Astrocyte of the cerebellum (primary cell): ENCODE measurements around the gene OSTN.

Experiments
- DNase-seq: peaks from one replicate; pipeline ENCODE4 v3.0.0-alpha.2; 2011; ENCODE audit warnings: low read depth
- H3K4me3 ChIP-seq: 2 replicates; pipeline ENCODE4 v1.5.1; 2011; ENCODE audit warnings: mild to moderate bottlenecking, low read depth, low read length, moderate library complexity
- in situ Hi-C: cut with HindIII; loops from 2 replicates; pipeline ENCODE4 v1.10.0; 2017; ENCODE audit warnings: low sequenced_read_pairs
- TF ChIP-seq, protein P1 (sequence below): IDR thresholded peaks from 2 replicates; pipeline ENCODE4 v1.5.1; 2012; ENCODE audit warnings: low read length, low read depth, moderate library complexity, mild to moderate bottlenecking; ENCODE audit errors: missing control alignments

OSTN gene

DNA sequence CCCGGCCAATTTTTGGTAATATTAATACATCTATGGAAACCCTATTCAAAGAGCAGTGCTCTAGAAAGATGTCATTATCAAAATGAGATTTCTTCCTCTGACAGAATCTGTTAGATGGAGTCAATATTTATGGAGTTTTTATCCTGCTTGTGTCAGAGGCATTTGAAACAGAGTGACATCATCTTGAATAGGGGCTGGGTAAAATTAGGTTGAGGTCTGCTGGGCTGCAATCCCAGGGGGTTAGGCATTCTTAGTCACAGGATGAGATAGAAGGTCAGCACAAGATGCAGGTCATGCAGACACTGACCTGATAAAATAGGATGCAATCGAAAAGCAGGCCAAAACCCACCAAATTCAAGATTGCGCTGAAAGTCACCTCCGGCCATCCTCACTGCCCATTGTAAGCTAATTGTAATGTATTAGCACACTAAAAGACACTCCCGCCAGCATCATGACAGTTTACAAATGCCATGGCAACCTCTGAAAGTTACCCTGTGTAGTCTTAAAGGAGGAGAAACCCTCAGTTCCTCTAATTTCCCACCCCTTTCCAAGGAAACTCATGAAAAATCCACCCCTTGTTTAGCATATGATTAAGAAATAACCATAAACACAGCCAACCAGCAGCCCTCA lies 102.9 kb downstream of the OSTN start:
- H3K4me3 ChIP-seq, result no peak overlapping the region
- in situ Hi-C loops, result no loop called here
- TF ChIP-seq, protein P1, sequence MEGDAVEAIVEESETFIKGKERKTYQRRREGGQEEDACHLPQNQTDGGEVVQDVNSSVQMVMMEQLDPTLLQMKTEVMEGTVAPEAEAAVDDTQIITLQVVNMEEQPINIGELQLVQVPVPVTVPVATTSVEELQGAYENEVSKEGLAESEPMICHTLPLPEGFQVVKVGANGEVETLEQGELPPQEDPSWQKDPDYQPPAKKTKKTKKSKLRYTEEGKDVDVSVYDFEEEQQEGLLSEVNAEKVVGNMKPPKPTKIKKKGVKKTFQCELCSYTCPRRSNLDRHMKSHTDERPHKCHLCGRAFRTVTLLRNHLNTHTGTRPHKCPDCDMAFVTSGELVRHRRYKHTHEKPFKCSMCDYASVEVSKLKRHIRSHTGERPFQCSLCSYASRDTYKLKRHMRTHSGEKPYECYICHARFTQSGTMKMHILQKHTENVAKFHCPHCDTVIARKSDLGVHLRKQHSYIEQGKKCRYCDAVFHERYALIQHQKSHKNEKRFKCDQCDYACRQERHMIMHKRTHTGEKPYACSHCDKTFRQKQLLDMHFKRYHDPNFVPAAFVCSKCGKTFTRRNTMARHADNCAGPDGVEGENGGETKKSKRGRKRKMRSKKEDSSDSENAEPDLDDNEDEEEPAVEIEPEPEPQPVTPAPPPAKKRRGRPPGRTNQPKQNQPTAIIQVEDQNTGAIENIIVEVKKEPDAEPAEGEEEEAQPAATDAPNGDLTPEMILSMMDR, result no peak
- DNase-seq, result no peak

DNA sequence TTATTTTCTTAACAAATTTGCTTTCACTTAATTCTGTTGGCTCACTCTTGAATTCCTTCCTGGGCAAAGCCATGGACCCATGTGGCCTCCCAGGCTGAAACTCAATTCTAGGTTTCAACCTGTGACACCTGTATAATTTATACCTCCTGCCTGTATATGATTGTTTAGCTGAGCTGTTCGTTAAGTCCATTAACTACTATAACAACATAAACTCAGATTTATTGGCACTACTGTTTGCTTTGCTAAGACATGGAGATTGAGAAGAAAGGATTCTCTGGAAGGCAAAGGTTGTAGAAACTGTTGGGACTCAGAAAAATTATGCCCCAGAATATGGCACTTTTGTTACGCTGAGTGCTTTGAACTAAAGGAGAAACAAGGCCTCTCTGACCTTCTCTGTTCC lies 103.4 kb downstream of the OSTN start:
- TF ChIP-seq, protein P1, result no peak
- H3K4me3 ChIP-seq, result no peak overlapping the region
- in situ Hi-C loops, result no loop called here

DNA sequence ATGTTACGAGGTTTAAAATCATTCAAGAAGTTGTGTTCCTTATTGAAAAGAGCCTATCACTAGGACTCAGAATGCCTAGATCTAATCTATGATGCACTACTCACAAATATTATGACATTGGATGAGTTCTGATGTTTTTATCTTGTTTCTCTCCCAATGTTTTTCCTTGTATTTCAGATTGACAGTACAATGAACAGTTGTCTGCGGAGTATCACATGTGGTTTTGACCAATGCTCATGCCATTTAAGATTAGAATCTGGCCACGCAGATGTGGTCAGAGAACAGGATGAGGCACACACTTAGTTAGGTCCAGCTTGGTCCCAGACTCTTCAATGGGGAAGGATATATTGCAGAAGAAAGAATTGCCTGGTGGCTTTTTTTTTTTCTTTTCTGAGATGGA lies 104.6 kb downstream of the OSTN start:
- in situ Hi-C loops, result no loop called here
- no peak for DNase-seq
- no peak overlapping the region for H3K4me3 ChIP-seq
- TF ChIP-seq, protein P1, result no peak

More for the DNA sequence above, 103.4 kb downstream of the OSTN start:
- DNase-seq, result no peak

DNA sequence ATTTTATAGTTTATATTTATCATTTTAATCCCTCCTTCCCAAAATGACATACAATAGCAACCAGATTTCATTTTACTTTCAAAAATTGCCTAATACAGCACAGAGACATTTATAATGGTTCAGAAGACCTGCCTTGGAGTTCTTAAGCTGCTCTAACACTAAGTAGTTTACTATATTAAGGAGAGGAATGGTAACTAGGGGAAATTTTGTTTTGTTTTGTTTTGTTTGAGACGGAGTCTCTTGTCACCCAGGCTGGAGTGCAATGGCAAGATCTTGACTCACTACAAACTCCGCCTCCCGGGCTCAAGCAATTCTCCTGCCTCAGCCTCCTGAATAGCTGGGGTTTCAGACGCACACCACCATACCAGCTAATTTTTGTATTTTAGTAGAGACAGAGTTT lies 107.4 kb downstream of the OSTN start:
- TF ChIP-seq, protein P1, result no peak
- no peak for DNase-seq
- H3K4me3 ChIP-seq, result no peak overlapping the region
- in situ Hi-C loops, result no loop called here

DNA sequence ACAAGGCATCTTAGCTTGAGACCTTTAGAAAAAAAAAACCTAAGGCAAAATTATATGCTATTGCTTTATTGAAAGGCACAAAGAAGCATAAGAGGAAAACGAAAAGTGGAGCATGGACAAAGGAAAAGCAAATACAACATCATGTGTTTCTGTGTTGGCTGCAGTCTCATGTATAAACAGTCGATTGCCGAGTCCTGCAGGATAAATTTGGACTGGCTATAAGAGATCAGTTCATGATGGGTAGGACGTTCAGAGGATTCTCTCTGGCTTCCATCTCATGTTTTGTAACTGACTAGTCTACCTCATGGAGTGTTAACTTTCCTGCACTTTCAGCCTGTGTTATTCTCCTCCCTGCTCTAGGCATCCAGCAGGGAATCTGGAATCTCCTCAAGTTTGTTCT lies 108.3 kb downstream of the OSTN start:
- DNase-seq, result no peak
- TF ChIP-seq, protein P1, result no peak
- in situ Hi-C loops, result no loop called here
- no peak overlapping the region for H3K4me3 ChIP-seq

DNA sequence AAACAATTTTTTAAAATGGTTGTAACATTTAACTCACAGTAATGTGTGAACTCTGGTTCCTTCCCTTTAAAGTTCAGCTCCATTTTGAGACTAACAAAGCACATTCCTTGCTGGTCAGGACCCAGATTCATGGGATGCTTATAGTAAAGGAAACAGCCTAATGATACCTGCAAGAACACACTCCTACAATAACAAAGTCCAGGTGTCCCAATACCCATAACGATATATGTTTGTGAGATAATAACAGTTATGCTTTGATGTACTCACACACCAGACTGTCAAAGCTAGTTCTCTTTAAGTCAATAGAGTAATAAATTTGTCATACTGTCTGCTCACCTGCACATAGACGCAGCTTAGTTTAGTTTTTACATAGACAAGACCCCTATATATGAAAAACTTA lies 114.3 kb downstream of the OSTN start:
- in situ Hi-C loops, result no loop called here
- TF ChIP-seq, protein P1, result no peak
- no peak for DNase-seq
- H3K4me3 ChIP-seq, result no peak overlapping the region
